GM15510 (cell line): ENCODE results near the gene SYTL1.

ENCODE experiments used
- POLR2A ChIP-seq: IDR thresholded peaks from 3 replicates; pipeline ENCODE4 v1.6.1; 2011; ENCODE audit warnings: borderline replicate concordance; ENCODE audit not compliant: insufficient read length; ENCODE audit errors: extremely low read depth

Gene SYTL1

GRCh38 chr1:27393641-27394281 is 51.9 kb downstream of the SYTL1 start:
- TF ChIP-seq POLR2A, result no peak

- no peak for TF ChIP-seq POLR2A
Observed at GRCh38 chr1:27394282-27394658, 52.4 kb downstream of the SYTL1 start.

GRCh38 chr1:27394925-27395324 is 53.1 kb downstream of the SYTL1 start:
- TF ChIP-seq POLR2A, result no peak

GRCh38 chr1:27395441-27396195 is 53.8 kb downstream of the SYTL1 start:
- no peak for TF ChIP-seq POLR2A

GRCh38 chr1:27397110-27397509 is 55.3 kb downstream of the SYTL1 start:
- no peak for TF ChIP-seq POLR2A

GRCh38 chr1:27397749-27398148 is 55.9 kb downstream of the SYTL1 start:
- TF ChIP-seq POLR2A, result no peak

- TF ChIP-seq POLR2A, result no peak
Observed at GRCh38 chr1:27398405-27399149, 56.8 kb downstream of the SYTL1 start.

- no peak for TF ChIP-seq POLR2A
Observed at GRCh38 chr1:27399251-27400025, 57.6 kb downstream of the SYTL1 start.

GRCh38 chr1:27400082-27400962 is 58.5 kb downstream of the SYTL1 start:
- TF ChIP-seq POLR2A, result peak; percentile 16

- peak; percentile 8 for TF ChIP-seq POLR2A
Observed at GRCh38 chr1:27400963-27401341, 59.1 kb downstream of the SYTL1 start.

- no peak for TF ChIP-seq POLR2A
Observed at GRCh38 chr1:27402349-27402754, 60.5 kb downstream of the SYTL1 start.

- TF ChIP-seq POLR2A, result no peak
Observed at GRCh38 chr1:27403065-27403726, 61.4 kb downstream of the SYTL1 start.
